ENCODE data around the gene CYB561D1. TPM values are rescaled to one million over a fixed set of nuclear protein-coding genes. Genes with fewer than 3 reads are reported as not detected.

The CYB561D1 gene
- total RNA-seq, 1 experiment from 2014 or later, result 3.5 TPM

DNA sequence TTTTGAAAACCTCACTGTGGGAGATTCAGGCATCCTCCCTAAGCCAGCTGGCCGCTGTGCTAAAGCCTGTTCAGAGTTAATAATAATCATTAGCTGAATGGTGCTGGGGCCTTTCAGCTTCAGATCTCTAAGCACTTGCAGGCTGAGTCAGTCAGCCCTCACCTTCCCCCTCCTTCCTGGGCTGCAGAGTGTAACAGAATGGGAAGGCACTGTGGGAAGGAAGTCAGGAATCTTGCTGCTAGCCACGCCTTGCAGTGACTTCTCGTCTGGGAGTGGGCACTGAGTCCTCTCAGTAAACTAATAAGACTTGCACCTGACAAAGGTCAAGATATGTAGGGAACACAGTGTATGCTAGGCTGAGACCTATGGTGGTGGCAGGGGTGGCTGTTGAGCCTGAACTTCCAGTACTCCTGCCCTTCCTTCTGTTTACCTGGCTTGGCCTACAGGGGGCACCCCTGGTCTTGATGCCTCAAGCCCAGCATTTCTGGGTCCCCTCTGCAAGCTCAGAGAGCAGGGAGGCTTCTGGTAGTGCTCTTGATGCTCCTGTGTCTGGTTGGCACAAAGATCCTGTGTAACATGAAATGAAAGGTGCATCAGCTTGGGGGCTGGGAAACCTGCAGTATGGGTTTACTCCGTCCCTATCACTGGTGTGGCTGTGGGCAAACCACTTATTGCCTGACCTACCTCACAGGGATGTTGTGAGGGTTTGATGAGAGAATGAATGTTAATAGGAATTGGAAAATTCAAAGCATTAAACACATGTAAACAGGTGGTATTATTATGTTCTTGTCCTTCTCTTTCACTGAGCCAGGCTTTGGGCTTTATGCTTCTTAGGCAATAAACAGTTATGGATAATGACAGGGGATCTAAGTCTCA is 6.0 kb downstream of the CYB561D1 start:
- no peaks in the 10 kb centered on the region for H3K9me3 ChIP-seq (replicated peaks)
- H3K4me1 ChIP-seq (replicated peaks), result peaks cover 3% of the 10 kb centered on the region; the same call in 1 of the 2 replicates
- DNase-seq (ENCODE audit: low read depth in 1 of 2, low spot score in 2 of 2), result no peak
- H3K27ac ChIP-seq, result no peak overlapping the region
- H3K27me3 ChIP-seq (replicated peaks), result no peaks in the 10 kb centered on the region
- H3K36me3 ChIP-seq, result peaks cover 28% of the 10 kb centered on the region
- H3K4me3 ChIP-seq, result no peak overlapping the region

DNA sequence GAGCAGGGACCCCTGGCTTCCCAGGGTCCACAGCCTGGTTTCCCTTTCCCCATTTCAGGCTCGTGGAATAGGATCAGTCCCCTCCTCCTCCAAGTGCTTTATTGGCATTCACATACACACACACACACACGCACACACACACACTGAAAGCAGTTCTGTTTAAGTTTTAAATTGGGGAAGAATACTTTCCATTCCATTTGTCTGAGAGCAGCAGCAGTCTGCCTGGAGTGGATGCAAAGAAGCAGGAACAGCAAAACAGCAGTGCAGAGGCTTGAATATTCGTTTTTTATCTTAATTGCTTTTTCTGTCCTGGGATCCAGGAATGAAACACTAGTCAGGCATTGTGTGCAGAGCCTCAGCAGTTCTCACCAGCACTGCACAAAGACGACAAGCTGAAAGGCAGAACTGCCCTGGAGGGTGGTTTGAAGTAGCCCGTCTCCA is 7.1 kb downstream of the CYB561D1 start:
- H3K36me3 ChIP-seq, result peaks cover 25% of the 10 kb centered on the region
- no peak overlapping the region for H3K27ac ChIP-seq

DNA sequence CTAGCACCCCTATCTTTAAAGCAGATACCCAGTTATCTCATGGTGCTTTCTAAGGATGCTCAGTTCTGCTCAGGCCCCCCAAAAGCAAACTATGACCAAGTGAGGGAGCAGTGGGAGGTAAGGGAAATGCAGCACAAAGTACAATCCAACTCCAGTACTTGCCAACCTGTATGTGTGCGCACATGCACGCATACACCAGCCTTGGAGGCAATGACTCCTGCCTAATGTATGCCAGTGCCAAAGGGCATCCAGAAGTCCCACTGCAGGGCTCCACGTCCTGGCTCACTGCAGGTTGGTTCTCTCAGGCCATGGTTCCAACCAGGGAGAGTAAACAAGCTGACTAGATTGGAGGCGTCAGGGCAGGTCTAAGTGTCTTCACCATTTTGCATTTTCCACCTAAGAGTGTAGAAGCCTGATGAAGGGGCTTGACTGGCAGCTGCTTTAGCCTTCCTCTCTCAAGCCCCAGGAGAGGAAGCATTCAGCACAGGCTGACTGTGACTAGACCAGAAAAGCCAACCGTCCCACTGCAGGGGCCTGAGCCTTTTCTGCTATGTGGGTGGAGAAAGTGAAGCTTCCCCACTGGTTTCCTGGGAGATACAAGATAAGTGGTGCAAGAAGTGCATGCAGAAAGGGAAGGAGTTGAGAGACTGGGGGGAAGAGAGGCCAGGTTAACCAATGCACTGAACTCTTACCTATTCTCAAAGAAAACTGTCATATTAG is 7.9 kb downstream of the CYB561D1 start:
- no peak for DNase-seq (ENCODE audit: low read depth in 1 of 2, low spot score in 2 of 2)
- Histone ChIP-seq H3K4me3 (no peak overlapping the region), H3K27ac (no peak overlapping the region), H3K9me3 (replicated peaks) (no peaks in the 10 kb centered on the region), H3K4me1 (replicated peaks) (peaks cover 3% of the 10 kb centered on the region; the same call in 1 of the 2 replicates), H3K36me3 (peaks cover 17% of the 10 kb centered on the region), H3K27me3 (replicated peaks) (no peaks in the 10 kb centered on the region)

More for the DNA sequence above, 7.1 kb downstream of the CYB561D1 start:
- DNase-seq (ENCODE audit: low read depth in 1 of 2, low spot score in 2 of 2), result peak in 1 of 2 experiments; percentile 38
- Histone ChIP-seq H3K9me3 (replicated peaks) (no peaks in the 10 kb centered on the region), H3K27me3 (replicated peaks) (no peaks in the 10 kb centered on the region), H3K4me1 (replicated peaks) (peaks cover 3% of the 10 kb centered on the region; the same call in 1 of the 2 replicates), H3K4me3 (no peak overlapping the region)

DNA sequence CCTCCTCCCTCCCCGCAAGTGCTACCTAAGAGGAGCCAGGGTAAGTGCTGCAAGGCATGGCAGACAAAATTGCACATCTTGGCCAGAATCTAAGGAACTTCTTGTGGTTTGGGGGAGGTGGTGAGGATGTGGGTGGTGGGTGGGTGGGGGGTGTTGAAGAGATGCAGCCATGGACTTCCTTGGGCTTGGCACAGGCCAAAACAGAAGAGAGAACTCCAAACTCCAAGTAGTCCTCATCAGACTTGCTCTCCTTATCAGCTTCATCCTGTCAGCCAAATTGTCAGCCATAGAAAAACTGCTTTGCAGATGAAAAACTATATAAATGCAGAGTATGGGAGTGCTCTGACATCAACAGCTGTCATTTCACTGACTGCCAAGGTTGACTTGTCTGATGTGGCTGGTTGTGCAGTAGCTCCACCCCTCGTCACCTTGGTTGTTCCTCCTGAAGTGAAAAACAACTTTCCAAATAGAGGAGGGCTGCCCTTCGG is 8.5 kb downstream of the CYB561D1 start:
- H3K9me3 ChIP-seq (replicated peaks), result no peaks in the 10 kb centered on the region
- no peak for DNase-seq (ENCODE audit: low read depth in 1 of 2, low spot score in 2 of 2)
- no peak overlapping the region for H3K4me3 ChIP-seq
- no peak overlapping the region for H3K27ac ChIP-seq
- H3K27me3 ChIP-seq (replicated peaks), result no peaks in the 10 kb centered on the region
- peaks cover 3% of the 10 kb centered on the region; the same call in 1 of the 2 replicates for H3K4me1 ChIP-seq (replicated peaks)
- H3K36me3 ChIP-seq, result peaks cover 17% of the 10 kb centered on the region

DNA sequence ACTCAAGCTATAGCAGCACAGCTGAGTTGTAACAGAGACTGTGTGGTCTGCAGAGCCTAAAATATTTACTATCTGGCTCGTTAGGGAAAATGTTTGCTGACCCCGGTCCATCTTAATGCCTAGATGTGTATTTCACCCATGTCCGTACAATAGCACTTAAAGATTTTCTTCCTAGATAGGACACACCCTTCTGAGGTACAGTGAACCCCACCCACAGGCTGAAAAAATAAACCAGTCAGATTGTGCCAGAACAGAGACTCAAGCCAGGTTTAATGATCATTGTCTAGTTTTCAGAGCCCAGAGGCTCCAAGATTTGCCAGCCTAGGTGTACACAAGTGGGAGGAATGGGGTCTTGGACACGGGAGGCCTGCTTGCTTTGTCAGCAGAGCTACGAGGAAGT is 10.0 kb downstream of the CYB561D1 start:
- Histone ChIP-seq H3K36me3 (peaks cover 9% of the 10 kb centered on the region), H3K9me3 (replicated peaks) (no peaks in the 10 kb centered on the region), H3K27ac (no peak overlapping the region), H3K4me3 (no peak overlapping the region), H3K4me1 (replicated peaks) (peaks cover 3% of the 10 kb centered on the region; the same call in 1 of the 2 replicates), H3K27me3 (replicated peaks) (peaks cover 1% of the 10 kb centered on the region; the same call in 1 of the 2 replicates)
- DNase-seq (ENCODE audit: low read depth in 1 of 2, low spot score in 2 of 2), result no peak

DNA sequence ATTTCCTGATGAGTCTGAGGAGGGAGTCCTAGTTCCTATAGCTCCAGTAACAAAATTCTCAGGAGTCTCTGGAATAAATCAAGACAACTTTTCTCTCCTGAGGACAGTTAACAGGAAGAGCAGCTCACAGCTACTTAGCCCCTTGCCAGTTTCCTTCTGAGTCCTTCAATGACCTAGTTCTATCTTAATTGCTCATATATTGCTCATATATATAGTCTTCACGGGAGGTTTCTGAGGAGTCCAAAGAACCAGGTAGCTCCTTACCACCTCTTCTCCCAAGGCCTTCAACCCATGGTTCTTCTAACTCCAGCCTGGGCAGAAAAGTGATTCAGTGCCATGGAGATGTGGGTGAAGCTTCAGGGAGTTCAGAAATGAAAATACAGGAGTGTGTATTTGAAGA is 11.1 kb downstream of the CYB561D1 start:
- H3K4me1 ChIP-seq (replicated peaks), result peaks cover 8% of the 10 kb centered on the region
- no peak overlapping the region for H3K27ac ChIP-seq

DNA sequence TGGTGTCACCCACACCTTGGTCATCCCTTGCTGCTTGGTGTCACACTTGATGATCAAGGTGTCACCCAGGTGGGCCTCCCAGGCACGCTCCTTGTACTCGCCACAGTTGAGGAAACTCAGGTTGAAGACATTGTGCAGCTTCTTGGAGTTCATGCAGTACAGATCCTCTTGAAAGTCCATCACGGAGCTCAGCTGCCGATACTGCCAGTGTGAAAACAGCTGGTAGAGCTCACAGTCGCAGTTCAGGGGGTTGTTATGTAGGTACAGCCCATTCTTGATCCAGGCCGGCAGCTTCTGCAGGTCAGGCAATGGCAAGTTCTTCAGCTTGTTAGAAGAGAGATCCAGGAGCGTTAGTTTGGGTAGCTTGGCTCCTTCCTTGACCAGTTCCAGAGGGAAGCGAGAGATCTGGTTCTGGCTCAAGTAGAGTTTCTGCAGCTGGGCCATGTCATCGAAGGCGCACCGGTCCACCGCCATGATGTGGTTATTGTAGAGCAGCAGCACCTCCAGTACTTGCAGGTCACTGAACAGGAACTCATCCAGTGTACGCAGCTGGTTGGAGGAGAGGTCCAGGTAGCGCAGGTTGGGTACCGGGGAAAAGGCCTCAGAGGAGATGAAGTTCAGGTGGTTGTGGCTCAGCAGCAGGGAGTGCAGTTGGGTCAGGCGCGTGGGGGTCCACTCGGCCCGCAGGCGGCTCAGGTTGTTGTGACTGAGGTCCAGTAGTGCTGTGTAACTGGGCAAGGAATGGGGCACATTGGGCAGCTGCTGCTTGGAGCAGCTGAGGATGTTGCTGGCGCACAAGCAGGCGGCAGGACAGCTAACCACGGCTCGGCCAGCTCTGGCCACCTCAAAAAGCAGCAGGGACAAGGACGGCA is 14.3 kb downstream of the CYB561D1 start:
- Histone ChIP-seq H3K36me3 (no peaks in the 10 kb centered on the region), H3K4me3 (no peak overlapping the region), H3K27ac (no peak overlapping the region), H3K4me1 (replicated peaks) (peaks cover 10% of the 10 kb centered on the region), H3K9me3 (replicated peaks) (no peaks in the 10 kb centered on the region; the same call in 1 of the 2 replicates), H3K27me3 (replicated peaks) (peaks cover 26% of the 10 kb centered on the region)
- no peak for DNase-seq (ENCODE audit: low read depth in 1 of 2, low spot score in 2 of 2)

More for the DNA sequence above, 11.1 kb downstream of the CYB561D1 start:
- Histone ChIP-seq H3K27me3 (replicated peaks) (peaks cover 9% of the 10 kb centered on the region), H3K36me3 (0 out of 2 replicates have a peak, but pooled peaks cover under 1% of the 10 kb centered on the region), H3K9me3 (replicated peaks) (no peaks in the 10 kb centered on the region), H3K4me3 (no peak overlapping the region)
- DNase-seq (ENCODE audit: low read depth in 1 of 2, low spot score in 2 of 2), result no peak

DNA sequence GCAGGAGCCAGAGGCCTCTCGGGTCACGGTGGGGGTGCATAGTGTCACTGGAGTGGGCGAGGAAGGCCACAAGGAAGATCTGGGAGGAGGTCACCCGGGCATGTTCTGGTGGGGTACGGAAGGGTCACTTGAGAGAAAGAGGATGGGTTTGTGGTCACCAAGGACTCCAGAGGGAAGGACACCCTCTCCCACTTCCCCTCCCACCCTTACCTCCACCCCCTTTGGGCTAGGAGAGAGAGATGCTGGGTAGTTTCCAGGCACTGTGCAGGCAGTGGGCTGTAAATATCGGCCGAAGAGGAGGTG is 14.9 kb downstream of the CYB561D1 start:
- peaks cover 26% of the 10 kb centered on the region for H3K27me3 ChIP-seq (replicated peaks)
- no peak overlapping the region for H3K4me3 ChIP-seq
- peaks cover 10% of the 10 kb centered on the region for H3K4me1 ChIP-seq (replicated peaks)
- no peak for DNase-seq (ENCODE audit: low read depth in 1 of 2, low spot score in 2 of 2)
- no peaks in the 10 kb centered on the region for H3K36me3 ChIP-seq
- no peak overlapping the region for H3K27ac ChIP-seq
- H3K9me3 ChIP-seq (replicated peaks), result no peaks in the 10 kb centered on the region; the same call in 1 of the 2 replicates

DNA sequence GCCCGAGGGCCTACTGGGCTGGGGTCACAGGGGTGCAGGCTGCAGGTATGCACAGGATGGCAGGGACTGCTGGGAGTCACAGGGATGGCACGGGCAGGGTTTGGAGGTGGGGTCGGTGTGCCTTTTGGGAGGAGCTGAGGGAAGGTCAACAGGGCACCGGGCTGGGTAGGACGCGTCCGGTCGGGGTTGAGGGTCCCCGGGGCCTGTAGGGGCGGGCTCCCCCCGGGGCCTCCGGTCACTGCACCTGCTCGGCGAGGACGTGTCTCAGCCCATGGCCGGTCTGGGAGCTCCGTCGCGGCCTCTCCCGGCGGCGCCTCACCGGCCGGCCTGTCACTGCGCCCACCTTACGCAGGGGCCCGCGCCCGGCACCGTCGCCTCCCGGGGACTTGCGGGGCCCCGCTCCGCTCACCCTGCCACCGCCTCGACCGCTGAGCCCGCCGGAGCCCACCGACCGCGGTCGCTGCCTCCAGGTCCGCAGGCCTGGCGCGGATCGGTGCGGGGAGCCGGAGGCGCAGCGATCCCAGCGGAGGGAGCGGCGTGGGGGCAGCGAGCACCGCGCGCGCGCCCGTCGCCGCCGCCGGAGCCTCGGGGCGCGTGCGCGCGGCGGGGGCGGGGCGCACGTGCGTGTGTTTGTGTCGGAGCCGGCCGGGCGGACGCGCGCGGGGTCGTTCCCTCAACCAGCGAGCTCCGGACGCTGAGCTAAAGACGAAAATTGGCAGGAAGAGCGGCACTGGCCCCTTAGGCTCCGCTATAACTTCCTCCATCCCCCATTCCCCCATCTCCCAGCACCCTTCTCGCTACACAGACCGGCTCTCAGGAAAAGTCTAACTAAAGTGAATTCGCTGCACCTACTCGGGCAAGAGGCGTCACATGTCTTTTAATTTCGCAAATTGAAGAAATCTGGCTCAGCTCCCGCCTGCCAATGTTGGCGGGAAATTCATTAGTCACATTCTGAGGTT is 15.6 kb downstream of the CYB561D1 start, which contains the start of gene AMIGO1:
AMIGO1 (minus strand) TSS at position 552 of the 959 bp plus-strand sequence. CDS start 815 bp downstream, outside the sequence.
- peak in 1 of 2 experiments; percentile 28 for DNase-seq (ENCODE audit: low read depth in 1 of 2, low spot score in 2 of 2)
- Histone ChIP-seq H3K27me3 (replicated peaks) (peaks cover 26% of the 10 kb centered on the region), H3K9me3 (replicated peaks) (no peaks in the 10 kb centered on the region; the same call in 1 of the 2 replicates), H3K36me3 (no peaks in the 10 kb centered on the region), H3K4me3 (peak within 1 kb of the TSS; percentile 64), H3K27ac (no peak within 1 kb of the TSS), H3K4me1 (replicated peaks) (peaks cover 10% of the 10 kb centered on the region)

DNA sequence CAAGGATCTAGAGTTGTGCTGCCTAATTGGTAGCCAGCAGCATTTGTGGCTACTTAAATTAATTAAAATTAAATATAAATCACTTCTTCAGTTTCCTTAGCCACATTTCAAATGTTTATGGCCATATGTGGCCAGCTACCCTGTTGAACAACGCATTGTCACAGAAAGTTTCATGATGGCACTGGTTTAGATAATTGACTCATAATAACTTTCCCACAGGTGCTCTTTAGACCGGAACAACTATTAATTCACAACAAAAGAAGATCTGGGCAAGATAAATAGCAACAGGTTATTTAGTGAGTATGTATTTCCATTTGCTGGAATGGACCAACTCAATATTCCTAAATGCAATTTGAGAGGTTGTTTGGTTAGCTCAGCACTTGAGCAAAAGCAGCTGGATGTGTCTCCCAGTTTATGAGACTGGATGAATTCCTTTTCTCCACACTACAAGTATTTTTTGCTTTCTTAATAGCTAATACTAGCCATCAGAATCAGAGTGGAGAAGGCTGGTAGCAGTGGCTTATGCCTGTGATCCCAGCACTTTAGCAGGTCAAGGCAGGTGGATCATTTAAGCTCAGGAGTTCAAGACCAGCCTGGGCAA is 19.3 kb downstream of the CYB561D1 start:
- DNase-seq (ENCODE audit: low read depth in 1 of 2, low spot score in 2 of 2), result no peak
- Histone ChIP-seq H3K36me3 (no peaks in the 10 kb centered on the region), H3K9me3 (replicated peaks) (no peaks in the 10 kb centered on the region; the same call in 1 of the 2 replicates), H3K27ac (no peak overlapping the region), H3K4me3 (no peak overlapping the region), H3K4me1 (replicated peaks) (peaks cover 10% of the 10 kb centered on the region), H3K27me3 (replicated peaks) (peaks cover 26% of the 10 kb centered on the region)

DNA sequence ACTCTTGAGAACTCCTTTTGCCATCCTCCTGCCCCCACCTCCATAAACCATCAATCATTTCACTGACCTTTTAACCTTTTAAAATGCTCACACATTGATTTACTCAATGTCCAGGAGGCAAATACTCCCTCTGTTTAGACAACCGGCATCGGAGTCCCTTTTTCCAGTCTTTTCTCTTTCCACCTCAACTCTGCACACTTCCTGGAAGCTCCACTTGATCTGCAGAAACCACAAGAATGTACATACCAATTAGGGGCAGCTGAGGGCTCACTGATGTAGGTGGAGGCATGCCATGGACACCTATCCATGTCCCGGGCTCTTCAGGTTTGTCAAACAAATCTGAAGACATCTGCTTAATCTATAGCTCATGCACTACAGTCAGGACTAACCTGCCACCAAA is 21.0 kb downstream of the CYB561D1 start:
- no peak overlapping the region for H3K27ac ChIP-seq
- peaks cover 18% of the 10 kb centered on the region for H3K27me3 ChIP-seq (replicated peaks)
- H3K4me1 ChIP-seq (replicated peaks), result peaks cover 3% of the 10 kb centered on the region
- H3K36me3 ChIP-seq, result no peaks in the 10 kb centered on the region
- no peaks in the 10 kb centered on the region; the same call in 1 of the 2 replicates for H3K9me3 ChIP-seq (replicated peaks)
- H3K4me3 ChIP-seq, result no peak overlapping the region
- DNase-seq (ENCODE audit: low read depth in 1 of 2, low spot score in 2 of 2), result no peak

DNA sequence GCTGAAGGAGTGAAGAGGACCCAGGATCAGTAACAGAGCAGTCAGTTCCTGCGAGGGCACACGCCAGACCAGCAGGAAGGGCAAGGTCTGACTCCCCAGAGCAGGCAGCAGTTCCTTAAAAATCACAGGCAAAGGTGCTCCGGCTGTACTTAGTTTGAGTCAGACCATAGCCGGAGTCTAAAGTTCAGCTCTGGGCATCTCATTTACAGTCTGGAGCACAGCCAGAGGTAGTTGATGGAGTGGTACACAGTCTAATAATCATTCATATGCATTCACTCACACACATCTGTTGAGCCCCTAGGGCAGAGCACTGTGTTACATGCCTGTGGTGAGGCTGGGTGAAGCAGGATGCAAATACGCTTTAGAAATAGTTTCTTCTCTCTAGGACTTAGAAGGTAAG is 23.0 kb downstream of the CYB561D1 start:
- no peak for DNase-seq (ENCODE audit: low read depth in 1 of 2, low spot score in 2 of 2)

More for the DNA sequence above, 23.0 kb downstream of the CYB561D1 start:
- Histone ChIP-seq H3K9me3 (replicated peaks) (no peaks in the 10 kb centered on the region), H3K4me1 (replicated peaks) (no peaks in the 10 kb centered on the region; the same call in 1 of the 2 replicates), H3K4me3 (no peak overlapping the region), H3K27me3 (replicated peaks) (peaks cover 2% of the 10 kb centered on the region; the same call in 1 of the 2 replicates), H3K36me3 (no peaks in the 10 kb centered on the region), H3K27ac (no peak overlapping the region)
